Measurements from ENCODE around the gene PLEKHA7.
A peak's percentile ranks its signal among the peaks of the same experiment; 100 is the strongest.

Gene PLEKHA7

GRCh38 chr11:16764888-16765287 is 249.3 kb downstream of the PLEKHA7 start:
- no peak for DNase-seq

GRCh38 chr11:16763746-16764145 is 250.5 kb downstream of the PLEKHA7 start:
- DNase-seq: no peak

- DNase-seq: no peak
These were observed 254.2 kb downstream of the PLEKHA7 start for GRCh38 chr11:16759857-16760508.

GRCh38 chr11:16758382-16759024 is 255.7 kb downstream of the PLEKHA7 start:
- DNase-seq: no peak

- DNase-seq: no peak
These were observed 263.8 kb downstream of the PLEKHA7 start for GRCh38 chr11:16750417-16750816.

- DNase-seq: no peak
These were observed 264.5 kb downstream of the PLEKHA7 start for GRCh38 chr11:16749666-16750065.

- no peak for DNase-seq
These were observed 265.1 kb downstream of the PLEKHA7 start for GRCh38 chr11:16749092-16749491.

- no peak for DNase-seq
These were observed 268.1 kb downstream of the PLEKHA7 start for GRCh38 chr11:16745950-16746605.

GRCh38 chr11:16744128-16744725 is 270.0 kb downstream of the PLEKHA7 start:
- DNase-seq: no peak

GRCh38 chr11:16743478-16743877 is 270.7 kb downstream of the PLEKHA7 start:
- DNase-seq: no peak

GRCh38 chr11:16741473-16741872 is 272.7 kb downstream of the PLEKHA7 start:
- DNase-seq: no peak

- DNase-seq: peak; percentile 45
These were observed 275.0 kb downstream of the PLEKHA7 start for GRCh38 chr11:16738947-16739815.

- DNase-seq: peak; percentile 94
These were observed 275.8 kb downstream of the PLEKHA7 start, which contains the start of gene C11orf58 for GRCh38 chr11:16738193-16738946. Gene C11orf58 (plus strand): TSS chr11:16738647. CDS start chr11:16738779, 132 bp downstream.

- DNase-seq: peak; percentile 54
These were observed 276.4 kb downstream of the PLEKHA7 start for GRCh38 chr11:16737818-16738192.

All from DMS79 (cell line).